ENCODE results near the gene CNTN1. TPM values are rescaled to one million over a fixed set of nuclear protein-coding genes. Genes with fewer than 3 reads are reported as not detected.

CNTN1 gene
- total RNA-seq, 3 donors from 2014 or later, result 0.38 to 6.9 (median 1.3) TPM

GRCh38 chr12:41023836-41024235 is 331.6 kb downstream of the CNTN1 start:
- H3K36me3 ChIP-seq (ENCODE audit: low read depth), result no peaks in the 10 kb centered on the region
- no peak for ATAC-seq
- intact Hi-C loops (cut with DNase I, micrococcal nuclease), result no loop called here
- no peak for DNase-seq
- no peak for TF ChIP-seq CTCF (IDR thresholded peaks at IDR 0.05)
- no peak overlapping the region for H3K4me3 ChIP-seq
- H3K4me1 ChIP-seq (ENCODE audit: low read depth), result no peaks in the 10 kb centered on the region
- no peaks in the 10 kb centered on the region for H3K9me3 ChIP-seq

- no peak for ATAC-seq
- DNase-seq, result no peak
- no peaks in the 10 kb centered on the region for H3K36me3 ChIP-seq (ENCODE audit: low read depth)
- no peaks in the 10 kb centered on the region for H3K4me1 ChIP-seq (ENCODE audit: low read depth)
- H3K9me3 ChIP-seq, result no peaks in the 10 kb centered on the region
- intact Hi-C loops (cut with DNase I, micrococcal nuclease), result no loop called here
- no peak for TF ChIP-seq CTCF (IDR thresholded peaks at IDR 0.05)
- H3K4me3 ChIP-seq, result no peak overlapping the region
These were observed 333.9 kb downstream of the CNTN1 start for GRCh38 chr12:41026151-41026550.

GRCh38 chr12:41032386-41032785 is 340.1 kb downstream of the CNTN1 start:
- TF ChIP-seq CTCF (IDR thresholded peaks at IDR 0.05), result no peak

GRCh38 chr12:41034686-41035085 is 342.4 kb downstream of the CNTN1 start:
- no peaks in the 10 kb centered on the region for H3K36me3 ChIP-seq (ENCODE audit: low read depth)
- no peak overlapping the region for H3K4me3 ChIP-seq
- ATAC-seq (no peak), DNase-seq (no peak)
- TF ChIP-seq CTCF (IDR thresholded peaks at IDR 0.05), result no peak
- intact Hi-C loops (cut with DNase I, micrococcal nuclease), result no loop called here
- no peaks in the 10 kb centered on the region for H3K9me3 ChIP-seq
- H3K4me1 ChIP-seq (ENCODE audit: low read depth), result no peaks in the 10 kb centered on the region

More at GRCh38 chr12:41032386-41032785, 340.1 kb downstream of the CNTN1 start:
- ATAC-seq (no peak), DNase-seq (no peak)
- no peaks in the 10 kb centered on the region for H3K9me3 ChIP-seq
- no peaks in the 10 kb centered on the region for H3K36me3 ChIP-seq (ENCODE audit: low read depth)
- H3K4me3 ChIP-seq, result no peak overlapping the region
- H3K4me1 ChIP-seq (ENCODE audit: low read depth), result no peaks in the 10 kb centered on the region
- intact Hi-C loops (cut with DNase I, micrococcal nuclease), result no loop called here

GRCh38 chr12:41039461-41039860 is 347.2 kb downstream of the CNTN1 start:
- Histone ChIP-seq H3K9me3 (no peaks in the 10 kb centered on the region), H3K4me3 (no peak overlapping the region), H3K4me1 (ENCODE audit: low read depth) (no peaks in the 10 kb centered on the region), H3K36me3 (ENCODE audit: low read depth) (no peaks in the 10 kb centered on the region)
- intact Hi-C loops (cut with DNase I, micrococcal nuclease), result no loop called here
- no peak for TF ChIP-seq CTCF (IDR thresholded peaks at IDR 0.05)
- DNase-seq, result no peak
- no peak for ATAC-seq

- intact Hi-C loops (cut with DNase I, micrococcal nuclease), result no loop called here
- no peak for ATAC-seq
These were observed 353.3 kb downstream of the CNTN1 start for GRCh38 chr12:41045509-41045908.

More at GRCh38 chr12:41045509-41045908, 353.3 kb downstream of the CNTN1 start:
- TF ChIP-seq CTCF (IDR thresholded peaks at IDR 0.05), result no peak
- no peak for DNase-seq
- Histone ChIP-seq H3K36me3 (ENCODE audit: low read depth) (no peaks in the 10 kb centered on the region), H3K4me3 (no peak overlapping the region), H3K9me3 (no peaks in the 10 kb centered on the region), H3K4me1 (ENCODE audit: low read depth) (no peaks in the 10 kb centered on the region)
